Cardiac muscle cell (in vitro differentiated cells and primary cell): ENCODE data around the gene MED13. TPM values are rescaled to one million over a fixed set of nuclear protein-coding genes. Genes with fewer than 3 reads are reported as not detected.

Source experiments
- DNase-seq, 2 donors: peaks; one replicate each; pipeline versions ENCODE4 v3.0.0 to v3.0.0-alpha.2; 2010 to 2017; ENCODE audit warnings: low read depth in 1 of 2, low spot score in 1 of 2
- H3K27ac ChIP-seq: fragments of 200-600 bp; sonication (generic); 2 replicates; pipeline ENCODE4 v1.5.1; 2016
- H3K27me3 ChIP-seq: fragments of 200-600 bp; sonication (generic); 2 replicates; pipeline ENCODE4 v1.6.0; 2016; ENCODE audit warnings: control low read depth
- H3K36me3 ChIP-seq: fragments of 200-600 bp; sonication (generic); 2 replicates; pipeline ENCODE4 v1.5.1; 2016; ENCODE audit warnings: control low read depth
- H3K4me1 ChIP-seq: fragments of 200-600 bp; sonication (generic); 2 replicates; pipeline ENCODE4 v1.8.1; 2017; ENCODE audit warnings: low read depth, mild to moderate bottlenecking, mixed run types
- H3K4me3 ChIP-seq: fragments of 200-600 bp; sonication (generic); 2 replicates; pipeline ENCODE4 v1.5.1; 2016; ENCODE audit warnings: mild to moderate bottlenecking
- H3K9me3 ChIP-seq: fragments of 200-600 bp; sonication (generic); 2 replicates; pipeline ENCODE4 v1.5.1; 2017; ENCODE audit warnings: low read depth, mild to moderate bottlenecking, control low read depth
- polyA plus RNA-seq: library from polyadenylated mRNA; unstranded; fragments of >200 nt; fragmentation: Nextera tagmentation; extraction: Ambion mirVana; gene quantifications from 2 replicates; pipeline ENCODE4 v1.2.1, GENCODE V29; 2016
- total RNA-seq: library from RNA; depleted of rRNA; stranded (reverse); fragments of >200 nt; gene quantifications from 2 replicates; pipeline ENCODE4 v1.2.3, GENCODE V29; 2016
- TF ChIP-seq, protein P1 (sequence below): IDR thresholded peaks from 2 replicates; pipeline ENCODE4 v1.5.1; 2012; ENCODE audit warnings: low read depth, mild to moderate bottlenecking, low read length

Gene MED13
- total and polyA plus RNA-seq, 2 experiments from 2014 or later: 3.3 to 26.9 TPM

DNA sequence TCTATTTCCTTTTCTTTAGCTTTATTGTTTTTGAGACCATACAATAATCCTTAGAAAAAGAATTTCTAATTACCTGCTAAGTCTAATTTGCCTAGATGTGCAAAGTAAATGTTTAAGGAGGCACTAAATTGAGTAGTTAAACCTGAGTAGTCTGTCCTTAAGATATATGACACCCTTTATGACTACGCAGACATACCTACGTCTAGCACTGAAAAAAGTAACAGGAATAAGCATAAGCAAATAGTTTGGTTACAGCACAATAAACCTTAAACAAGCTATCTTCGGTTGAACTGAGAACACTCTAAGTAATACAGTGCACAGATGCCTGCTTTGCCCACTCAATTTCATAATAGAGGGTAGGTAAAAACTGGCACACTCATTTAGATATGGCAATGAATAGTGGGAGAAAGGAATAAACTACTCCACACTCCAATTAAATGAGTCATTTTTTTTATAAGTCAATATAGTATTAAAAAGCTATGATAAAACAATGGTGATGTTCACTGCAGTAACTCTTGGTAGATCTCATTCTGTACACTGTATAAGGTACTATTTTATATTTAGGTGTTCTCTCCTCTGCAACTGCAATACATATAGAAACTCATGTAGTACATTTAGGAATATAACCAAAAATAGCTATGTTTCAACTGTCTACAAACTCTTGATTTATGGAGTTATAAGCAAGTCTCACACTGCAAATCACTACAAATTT lies 117.6 kb downstream of the MED13 start:
- TF ChIP-seq, protein P1, sequence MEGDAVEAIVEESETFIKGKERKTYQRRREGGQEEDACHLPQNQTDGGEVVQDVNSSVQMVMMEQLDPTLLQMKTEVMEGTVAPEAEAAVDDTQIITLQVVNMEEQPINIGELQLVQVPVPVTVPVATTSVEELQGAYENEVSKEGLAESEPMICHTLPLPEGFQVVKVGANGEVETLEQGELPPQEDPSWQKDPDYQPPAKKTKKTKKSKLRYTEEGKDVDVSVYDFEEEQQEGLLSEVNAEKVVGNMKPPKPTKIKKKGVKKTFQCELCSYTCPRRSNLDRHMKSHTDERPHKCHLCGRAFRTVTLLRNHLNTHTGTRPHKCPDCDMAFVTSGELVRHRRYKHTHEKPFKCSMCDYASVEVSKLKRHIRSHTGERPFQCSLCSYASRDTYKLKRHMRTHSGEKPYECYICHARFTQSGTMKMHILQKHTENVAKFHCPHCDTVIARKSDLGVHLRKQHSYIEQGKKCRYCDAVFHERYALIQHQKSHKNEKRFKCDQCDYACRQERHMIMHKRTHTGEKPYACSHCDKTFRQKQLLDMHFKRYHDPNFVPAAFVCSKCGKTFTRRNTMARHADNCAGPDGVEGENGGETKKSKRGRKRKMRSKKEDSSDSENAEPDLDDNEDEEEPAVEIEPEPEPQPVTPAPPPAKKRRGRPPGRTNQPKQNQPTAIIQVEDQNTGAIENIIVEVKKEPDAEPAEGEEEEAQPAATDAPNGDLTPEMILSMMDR: no peak
- peaks cover 91% of the 10 kb centered on the region for H3K36me3 ChIP-seq

DNA sequence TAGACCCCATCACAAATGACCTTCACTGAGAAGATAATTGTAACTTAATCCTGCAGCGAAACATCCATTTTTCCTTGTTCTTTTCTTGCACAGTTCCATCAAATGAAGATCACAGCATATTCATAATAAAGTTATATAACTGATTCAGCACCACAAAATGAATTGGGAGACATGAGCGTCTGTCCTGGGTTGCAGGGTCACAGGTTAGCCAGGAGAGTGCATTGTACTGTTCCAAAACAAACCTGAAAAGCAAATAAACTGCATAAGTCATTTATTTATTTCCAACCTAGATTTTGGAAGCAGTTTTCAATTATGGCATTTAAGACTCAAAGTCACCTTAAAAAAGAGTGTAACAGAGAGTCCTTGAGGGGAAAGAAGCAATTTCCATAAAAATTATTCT lies 118.7 kb downstream of the MED13 start:
- TF ChIP-seq, protein P1: no peak
- DNase-seq: no peak
- Histone ChIP-seq H3K9me3 (no peaks in the 10 kb centered on the region), H3K27me3 (no peaks in the 10 kb centered on the region), H3K27ac (no peak overlapping the region), H3K4me3 (no peak overlapping the region), H3K36me3 (peaks cover 81% of the 10 kb centered on the region), H3K4me1 (no peaks in the 10 kb centered on the region)

More for the DNA sequence above, 117.6 kb downstream of the MED13 start:
- Histone ChIP-seq H3K4me3 (no peak overlapping the region), H3K27me3 (no peaks in the 10 kb centered on the region), H3K4me1 (no peaks in the 10 kb centered on the region), H3K9me3 (no peaks in the 10 kb centered on the region), H3K27ac (no peak overlapping the region)
- DNase-seq: no peak

DNA sequence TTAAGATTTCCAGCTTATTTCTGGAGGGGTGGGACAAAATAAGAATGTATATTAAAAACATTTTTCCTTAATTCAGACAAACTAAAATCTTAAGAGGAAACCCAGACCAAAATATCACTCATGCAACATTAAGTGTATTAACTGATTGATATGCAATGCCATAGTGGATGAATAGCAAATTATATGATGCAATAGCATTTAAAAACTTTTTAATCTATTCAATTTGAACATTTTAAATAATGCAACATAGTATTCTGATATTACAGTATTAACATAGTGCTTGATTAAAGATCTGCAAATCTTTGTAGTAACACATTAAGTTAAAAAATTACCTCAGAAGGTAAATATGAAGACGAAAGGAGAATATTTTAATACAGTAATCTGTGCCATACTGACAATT lies 122.0 kb downstream of the MED13 start:
- no peaks in the 10 kb centered on the region for H3K9me3 ChIP-seq
- no peaks in the 10 kb centered on the region for H3K4me1 ChIP-seq
- TF ChIP-seq, protein P1: no peak
- no peaks in the 10 kb centered on the region for H3K27me3 ChIP-seq
- H3K36me3 ChIP-seq: peaks cover 51% of the 10 kb centered on the region
- DNase-seq: no peak
- no peak overlapping the region for H3K27ac ChIP-seq
- H3K4me3 ChIP-seq: no peak overlapping the region

DNA sequence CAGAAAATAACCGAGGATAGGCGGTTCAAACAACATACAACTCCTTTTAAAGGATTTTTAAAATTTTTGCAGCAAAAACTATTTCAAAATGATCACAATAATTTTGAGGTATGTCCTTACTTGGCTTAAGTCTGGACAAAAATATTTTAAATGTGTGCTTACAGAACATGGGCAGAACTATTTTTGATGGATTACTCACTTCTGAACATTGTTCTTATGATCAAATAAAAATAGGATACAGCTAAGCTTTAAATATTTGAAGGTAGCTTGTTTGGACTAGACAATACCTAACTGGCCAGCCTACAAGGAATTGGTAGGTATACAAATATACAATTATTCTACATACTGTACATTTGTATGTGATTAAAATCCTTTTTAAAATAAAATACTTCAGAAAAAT lies 123.0 kb downstream of the MED13 start:
- Histone ChIP-seq H3K4me3 (no peak overlapping the region), H3K4me1 (no peaks in the 10 kb centered on the region), H3K36me3 (peaks cover 41% of the 10 kb centered on the region), H3K27ac (no peak overlapping the region), H3K27me3 (no peaks in the 10 kb centered on the region), H3K9me3 (no peaks in the 10 kb centered on the region)
- TF ChIP-seq, protein P1: no peak
- DNase-seq: no peak

DNA sequence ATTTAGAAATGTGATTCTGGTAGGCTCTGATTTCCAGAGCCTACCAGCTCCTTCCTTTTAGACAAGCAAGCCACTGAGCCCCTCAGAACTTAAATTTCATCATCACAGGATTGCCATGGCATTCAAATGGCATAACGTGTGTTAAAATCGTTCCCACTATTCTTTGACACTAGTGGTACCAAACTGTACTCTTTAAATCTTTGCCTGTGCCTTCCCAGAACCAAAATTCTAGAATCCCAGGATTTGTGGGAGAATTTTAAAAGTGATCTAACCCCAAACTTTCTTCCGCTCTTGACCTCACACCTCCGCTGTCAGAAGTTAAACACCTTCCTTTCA lies 137.0 kb downstream of the MED13 start:
- no peaks in the 10 kb centered on the region for H3K27me3 ChIP-seq
- peak overlapping the region; percentile 88 for H3K27ac ChIP-seq
- TF ChIP-seq, protein P1: no peak
- no peak for DNase-seq
- peaks cover 5% of the 10 kb centered on the region for H3K4me1 ChIP-seq
- H3K36me3 ChIP-seq: peaks cover 16% of the 10 kb centered on the region
- no peaks in the 10 kb centered on the region for H3K9me3 ChIP-seq
- peak overlapping the region; percentile 86 for H3K4me3 ChIP-seq
